HG02678 (cell line): ENCODE data around the gene ZNF629.

Source experiments
- ATAC-seq: cut with Tn5 transposase; IDR thresholded peaks from one replicate; pipeline ENCODE4 v1.9.1; 2021; ENCODE audit warnings: mild to moderate bottlenecking, moderate library complexity; ENCODE audit not compliant: unreplicated experiment

The ZNF629 gene

DNA sequence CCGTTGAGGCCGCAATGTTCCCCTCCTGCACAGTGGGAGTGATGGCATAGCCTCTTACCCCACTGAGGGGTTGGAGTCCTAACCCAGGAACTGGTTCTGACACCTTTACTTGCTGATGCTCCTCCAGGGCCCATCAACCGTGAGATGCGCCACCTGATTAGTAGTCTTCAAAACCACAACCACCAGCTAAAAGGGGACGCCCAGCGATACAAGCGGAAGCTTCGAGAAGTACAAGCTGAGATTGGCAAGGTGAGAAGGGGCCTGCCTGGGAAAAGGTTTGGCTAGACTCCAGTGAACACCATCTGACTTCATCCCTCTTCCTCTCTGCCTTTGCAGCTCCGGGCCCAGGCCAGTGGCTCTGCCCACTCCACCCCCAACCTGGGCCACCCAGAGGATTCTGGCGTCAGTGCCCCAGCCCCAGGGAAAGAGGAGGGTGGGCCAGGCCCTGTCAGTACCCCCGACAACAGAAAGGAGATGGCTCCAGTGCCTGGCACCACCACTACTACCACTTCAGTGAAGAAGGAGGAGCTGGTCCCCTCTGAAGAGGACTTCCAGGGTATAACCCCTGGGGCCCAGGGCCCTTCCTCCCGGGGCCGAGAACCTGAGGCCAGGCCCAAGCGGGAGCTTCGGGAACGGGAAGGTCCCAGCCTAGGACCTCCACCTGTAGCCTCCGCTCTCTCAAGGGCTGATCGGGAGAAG lies 19.1 kb downstream of the ZNF629 start:
- no peak for ATAC-seq

GRCh38 chr16:30766933-30767284 lies 20.1 kb downstream of the ZNF629 start:
- no peak for ATAC-seq

DNA sequence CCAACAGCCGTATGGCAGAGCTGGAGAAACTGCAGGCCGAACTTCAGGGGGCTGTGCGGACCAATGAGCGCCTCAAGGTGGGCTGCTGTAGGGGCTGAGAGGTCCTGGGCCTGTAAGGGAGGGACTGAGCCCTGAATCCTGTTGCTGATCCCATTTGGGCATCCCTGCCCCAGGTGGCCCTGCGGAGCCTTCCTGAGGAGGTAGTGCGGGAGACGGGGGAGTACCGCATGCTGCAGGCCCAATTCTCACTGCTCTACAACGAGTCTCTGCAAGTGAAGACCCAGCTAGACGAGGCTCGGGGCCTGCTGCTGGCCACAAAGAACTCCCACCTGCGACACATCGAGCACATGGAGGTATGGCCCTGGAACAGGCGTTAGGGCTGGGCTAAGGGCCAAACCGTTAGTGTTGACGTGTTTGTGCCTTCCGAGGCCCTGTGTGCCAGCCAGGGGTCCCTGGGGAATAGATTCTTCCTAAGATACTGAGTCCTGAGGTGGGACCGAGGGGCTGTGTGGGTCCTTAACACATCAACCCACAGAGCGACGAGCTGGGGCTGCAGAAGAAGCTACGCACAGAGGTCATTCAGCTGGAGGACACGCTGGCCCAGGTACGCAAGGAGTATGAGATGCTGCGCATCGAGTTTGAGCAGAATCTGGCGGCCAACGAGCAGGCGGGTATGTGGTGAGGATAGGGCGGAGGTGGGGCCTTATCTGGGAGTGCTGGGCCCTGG lies 20.6 kb downstream of the ZNF629 start:
- no peak for ATAC-seq

GRCh38 chr16:30764816-30765465 lies 22.1 kb downstream of the ZNF629 start:
- ATAC-seq = no peak

- ATAC-seq = no peak
Measured at GRCh38 chr16:30764086-30764485, 22.9 kb downstream of the ZNF629 start.

GRCh38 chr16:30762991-30763725 lies 23.8 kb downstream of the ZNF629 start:
- ATAC-seq = no peak

DNA sequence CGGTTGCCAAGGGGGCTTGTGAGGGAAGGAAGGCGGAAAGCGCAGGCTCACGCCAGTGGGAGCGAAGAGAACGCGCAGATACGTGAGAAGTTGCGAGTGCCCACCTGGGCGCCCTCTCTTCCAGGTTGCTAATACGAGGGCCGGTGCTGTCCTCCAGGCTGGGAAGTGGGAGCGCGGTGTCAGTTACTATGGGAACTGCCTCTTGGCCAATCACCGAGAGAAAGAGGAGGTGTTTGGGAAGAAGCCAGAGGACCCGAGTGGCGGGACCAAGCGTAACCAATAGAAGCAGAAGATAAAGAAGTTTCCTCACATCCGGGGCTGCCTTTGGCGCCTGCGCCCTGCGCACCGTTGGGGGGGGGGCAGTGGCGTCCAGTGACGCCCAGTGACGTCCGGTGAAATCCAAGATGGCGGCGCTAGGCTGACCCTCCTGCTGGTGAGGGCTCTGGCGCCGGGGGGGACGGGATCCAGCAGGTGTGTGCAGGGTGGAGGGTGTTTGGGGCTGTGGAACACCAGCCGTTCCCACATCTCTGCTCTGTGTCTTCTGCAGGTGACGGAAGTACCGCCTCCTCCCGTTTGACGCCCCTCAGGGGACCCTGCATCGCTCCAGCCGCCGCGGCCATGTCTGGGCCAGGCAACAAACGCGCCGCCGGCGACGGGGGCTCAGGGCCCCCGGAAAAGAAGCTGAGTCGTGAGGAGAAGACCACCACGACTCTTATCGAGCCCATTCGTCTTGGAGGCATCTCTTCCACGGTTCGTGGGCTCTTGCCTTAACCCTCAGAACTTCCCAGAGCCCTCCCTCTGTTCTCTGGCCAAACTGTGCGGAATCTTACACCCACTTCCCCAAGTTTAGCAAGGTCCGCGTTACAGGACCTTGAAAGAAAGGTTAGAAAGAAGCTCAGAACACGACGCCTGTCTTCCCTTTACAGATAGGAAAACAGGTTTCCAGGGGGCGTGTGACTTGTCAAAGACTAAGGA lies 24.8 kb downstream of the ZNF629 start, which contains the start of the genes CFAP119 and RNF40:
Gene CFAP119 (minus strand): TSS at position 135 of the 975 bp plus-strand sequence. CDS start 314 bp downstream, outside the sequence.
Gene RNF40 (plus strand): TSS at position 395 of the 975 bp plus-strand sequence. CDS start 224 bp downstream, at position 619.
- peak; percentile 89 for ATAC-seq

DNA sequence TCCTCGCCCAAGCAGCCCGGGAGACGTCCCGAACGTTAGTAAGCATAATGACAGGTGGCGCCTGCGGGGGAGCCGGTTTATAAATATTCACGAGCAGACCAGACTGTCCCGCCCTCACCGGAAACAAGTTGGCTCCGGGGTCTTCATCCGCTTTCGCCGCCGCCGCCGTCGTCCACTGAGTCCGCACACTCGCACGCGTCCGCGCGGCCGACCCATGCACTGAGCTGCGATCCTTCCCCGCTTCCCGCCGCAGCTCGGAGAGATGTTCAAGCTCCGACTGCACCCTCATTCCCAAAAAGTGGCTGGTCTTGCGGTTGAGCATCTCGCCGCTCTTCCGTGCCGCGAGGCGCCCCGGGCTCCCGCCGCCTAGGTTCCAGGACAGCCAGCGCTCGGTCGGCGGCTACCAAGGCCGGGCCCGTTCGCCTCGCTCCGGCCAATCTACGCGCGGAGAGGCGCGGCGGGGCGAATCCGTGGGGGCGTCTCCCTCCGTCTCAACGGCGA lies 25.5 kb downstream of the ZNF629 start:
- peak; percentile 31 for ATAC-seq

- no peak for ATAC-seq
Measured at GRCh38 chr16:30760577-30761426, 26.2 kb downstream of the ZNF629 start.

- ATAC-seq = no peak
Measured at GRCh38 chr16:30760001-30760559, 26.9 kb downstream of the ZNF629 start.

DNA sequence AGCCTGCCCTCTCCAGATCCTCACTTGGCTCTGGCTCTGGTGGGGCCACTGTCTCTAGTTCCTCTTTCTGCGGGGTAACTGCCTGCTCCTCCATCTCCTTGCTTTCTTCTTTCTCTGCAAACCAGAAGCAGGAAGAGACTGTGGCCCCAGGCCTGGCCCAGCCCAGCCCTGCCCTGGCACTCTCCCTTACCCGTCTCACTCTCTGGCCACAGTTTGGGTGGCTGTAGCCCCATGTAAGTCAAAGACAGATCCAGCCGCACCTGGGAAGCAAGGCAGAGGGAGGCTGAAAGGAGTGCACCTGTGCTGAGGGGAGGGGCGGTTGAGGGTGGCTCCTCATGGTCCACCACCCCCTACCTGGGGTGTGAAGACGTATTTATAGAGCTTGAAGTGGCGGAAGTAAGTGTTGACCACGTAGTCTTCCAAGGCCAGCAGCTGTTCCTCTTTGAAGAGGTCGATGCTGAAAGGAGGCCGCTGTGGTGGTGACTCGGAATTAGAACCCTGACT lies 28.0 kb downstream of the ZNF629 start:
- ATAC-seq = no peak

DNA sequence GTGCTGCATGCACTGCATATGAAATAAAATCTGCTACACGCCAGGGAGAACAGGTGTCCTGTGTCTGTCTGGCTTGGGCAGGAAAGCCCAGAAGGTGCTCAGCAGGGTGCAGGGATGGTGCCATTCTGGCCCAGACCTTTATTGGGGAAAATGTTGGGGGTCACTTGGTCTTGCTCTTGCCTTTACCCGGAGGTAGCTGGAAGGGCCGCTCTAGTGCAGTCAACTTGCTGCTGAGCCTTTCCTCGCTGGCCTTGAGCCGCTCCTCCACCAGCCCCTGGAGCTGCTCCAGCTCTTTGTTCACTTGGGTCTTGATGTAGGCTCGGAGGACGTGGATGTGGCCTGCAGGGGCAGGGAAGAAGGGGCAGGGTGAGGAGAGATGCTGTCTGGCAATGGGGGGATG lies 29.7 kb downstream of the ZNF629 start:
- no peak for ATAC-seq

DNA sequence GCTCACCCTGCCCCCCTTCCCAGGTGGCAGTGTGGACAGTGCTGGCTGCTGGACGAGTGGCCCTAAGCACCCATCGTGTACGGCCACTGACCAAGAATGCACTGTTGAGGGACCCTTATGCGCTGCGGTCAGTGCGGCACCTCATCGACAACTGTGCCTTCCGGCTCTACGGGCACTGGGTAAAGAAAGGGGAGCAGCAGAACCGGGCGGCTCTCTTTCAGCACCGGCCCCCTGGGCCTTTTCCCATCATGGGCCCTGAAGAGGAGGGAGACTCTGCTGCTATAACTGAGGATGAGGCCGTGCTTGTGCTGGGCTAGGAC lies 30.3 kb downstream of the ZNF629 start:
- ATAC-seq = no peak

GRCh38 chr16:30755955-30756780 lies 30.8 kb downstream of the ZNF629 start:
- ATAC-seq = no peak

DNA sequence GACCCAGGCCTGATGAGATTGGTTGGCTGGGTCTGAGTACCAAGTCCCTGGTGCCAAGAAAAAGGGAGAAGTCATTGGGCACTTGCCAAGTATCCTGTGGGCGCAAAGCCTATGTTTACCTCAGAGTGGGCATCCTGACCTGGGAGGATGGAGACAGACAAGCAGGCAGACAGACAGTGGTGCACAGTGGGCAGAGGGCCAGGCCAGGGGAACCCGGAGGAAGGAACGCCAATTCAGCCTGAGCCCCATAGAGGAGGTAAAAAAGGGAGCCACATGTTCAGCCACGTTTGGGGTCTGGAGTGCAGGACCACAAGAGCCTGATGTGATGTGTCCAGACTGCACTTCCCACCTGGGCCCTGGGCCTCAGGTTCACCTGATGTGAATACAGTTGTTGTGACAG lies 33.4 kb downstream of the ZNF629 start:
- ATAC-seq = no peak

DNA sequence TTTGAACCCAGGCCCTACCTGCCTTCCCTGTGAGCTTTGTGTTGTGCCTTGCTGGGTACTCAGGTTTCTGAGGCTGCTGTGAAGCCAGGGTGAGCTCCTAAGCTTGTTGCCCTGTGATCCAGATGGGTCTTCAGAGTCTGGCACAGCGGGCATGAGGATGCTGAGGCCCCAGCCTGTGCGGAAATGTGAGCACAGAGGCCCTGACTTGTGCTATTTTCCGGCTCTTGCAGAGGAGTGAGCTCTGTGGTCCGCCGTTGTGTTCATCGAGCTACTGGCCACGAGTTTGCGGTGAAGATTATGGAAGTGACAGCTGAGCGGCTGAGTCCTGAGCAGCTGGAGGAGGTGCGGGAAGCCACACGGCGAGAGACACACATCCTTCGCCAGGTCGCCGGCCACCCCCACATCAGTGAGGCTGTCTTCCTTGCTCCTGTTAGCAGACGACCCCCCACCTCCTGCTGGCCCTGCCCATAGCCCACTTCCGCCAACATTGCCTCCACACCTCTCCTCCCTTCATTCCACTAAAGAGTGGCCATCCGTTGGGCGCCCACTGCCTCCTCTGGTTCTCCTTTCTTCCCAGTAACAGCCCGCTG lies 36.0 kb downstream of the ZNF629 start:
- no peak for ATAC-seq

DNA sequence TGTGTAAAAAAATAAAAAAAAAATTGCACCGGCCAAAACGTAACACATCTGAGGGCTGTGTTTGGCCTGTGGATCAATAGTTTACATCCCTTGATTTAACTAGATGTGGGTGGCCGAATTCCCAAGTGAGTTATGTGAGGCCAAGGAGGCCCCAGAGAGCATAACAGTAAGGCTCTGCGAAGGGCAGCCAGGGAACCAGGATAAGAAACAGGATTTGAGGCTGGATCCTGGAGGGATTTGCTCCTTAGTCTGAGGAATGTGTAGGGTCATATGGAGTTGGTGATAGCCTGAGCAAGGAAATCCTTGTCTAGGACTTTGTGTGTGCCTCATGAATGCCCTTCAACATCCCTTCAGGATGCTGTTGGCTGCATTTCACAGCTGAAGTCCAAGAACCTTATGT lies 36.8 kb downstream of the ZNF629 start:
- no peak for ATAC-seq
